Ascending aorta (tissue), 2 donors: ENCODE measurements around the gene PRELP. TPM values are rescaled to one million over a fixed set of nuclear protein-coding genes. Genes with fewer than 3 reads are reported as not detected.

Experiments used
- DNase-seq, 2 donors: peaks; one replicate each; pipeline ENCODE4 v3.0.0-alpha.2; 2019; ENCODE audit warnings: low spot score in 2 of 2
- H3K27ac ChIP-seq, 2 donors: fragments of 200-600 bp; sonication (generic); one replicate each; pipeline ENCODE4 v1.5.1; 2016 to 2017; ENCODE audit warnings: mild to moderate bottlenecking in 1 of 2
- H3K27me3 ChIP-seq: fragments of 200-600 bp; sonication (generic); one replicate; pipeline ENCODE4 v1.5.1; 2017
- H3K36me3 ChIP-seq, 2 donors: fragments of 200-600 bp; sonication (generic); one replicate each; pipeline ENCODE4 v1.5.1; 2016
- H3K4me1 ChIP-seq, 2 donors: fragments of 200-600 bp; sonication (generic); one replicate each; pipeline ENCODE4 v1.5.1; 2016 to 2017; ENCODE audit warnings: mild to moderate bottlenecking in 1 of 2
- H3K4me3 ChIP-seq, 2 donors: fragments of 200-600 bp; sonication (generic); one replicate each; pipeline ENCODE4 v1.5.1; 2016 to 2017; ENCODE audit warnings: mild to moderate bottlenecking in 1 of 2
- H3K9me3 ChIP-seq, 2 donors: fragments of 200-600 bp; sonication (generic); one replicate each; pipeline ENCODE4 v1.5.1; 2016
- CTCF ChIP-seq, 3 experiments: fragments of 200-600 bp in 2 of 3; fragments of 450-650 bp in 1 of 3; sonication (generic) in 2 of 3; IDR thresholded peaks; one replicate each; pipeline ENCODE4 v1.5.1; 2016 to 2019; ENCODE audit warnings: antibody characterized with exemption in 3 of 3, mild to moderate bottlenecking in 1 of 3, moderate library complexity in 1 of 3
- intact Hi-C: fragments of 100-400 bp; cut with DNase I; formaldehyde crosslinking; loops from one replicate; pipeline ENCODE4 v1.15.1; 2023
- total RNA-seq: library from RNA; depleted of rRNA; stranded (reverse); fragments of >200 nt; gene quantifications from one replicate; pipeline ENCODE4 v1.1.0, GENCODE V29; 2016

Gene PRELP
- total RNA-seq, 1 donor from 2014 or later = 142 TPM

GRCh38 chr1:203511513-203511912, 35.9 kb downstream of the PRELP start:
- DNase-seq = no peak
- Histone ChIP-seq H3K9me3 (no peaks in the 10 kb centered on the region), H3K4me1 (peaks cover 3 to 24% of the 10 kb centered on the region in 2 donors), H3K4me3 (no peak overlapping the region), H3K27ac (no peak overlapping the region), H3K36me3 (no peaks in the 10 kb centered on the region), H3K27me3 (no peaks in the 10 kb centered on the region)
- intact Hi-C loops = no loop called here
- no peak for TF ChIP-seq CTCF (IDR thresholded peaks at IDR 0.05)

GRCh38 chr1:203511930-203512329, 36.3 kb downstream of the PRELP start:
- TF ChIP-seq CTCF (IDR thresholded peaks at IDR 0.05) = no peak
- intact Hi-C loops = no loop called here
- Histone ChIP-seq H3K4me3 (no peak overlapping the region), H3K4me1 (peaks cover 3 to 23% of the 10 kb centered on the region in 2 donors), H3K27me3 (no peaks in the 10 kb centered on the region), H3K9me3 (no peaks in the 10 kb centered on the region), H3K27ac (no peak overlapping the region), H3K36me3 (no peaks in the 10 kb centered on the region)
- DNase-seq = no peak

GRCh38 chr1:203512517-203512847, 36.9 kb downstream of the PRELP start:
- Histone ChIP-seq H3K27me3 (no peaks in the 10 kb centered on the region), H3K9me3 (no peaks in the 10 kb centered on the region), H3K4me1 (peaks cover 3 to 18% of the 10 kb centered on the region in 2 donors), H3K4me3 (no peak overlapping the region), H3K36me3 (no peaks in the 10 kb centered on the region), H3K27ac (peak overlapping the region; percentile 9 to 20)
- intact Hi-C loops = no loop called here
- no peak for TF ChIP-seq CTCF (IDR thresholded peaks at IDR 0.05)
- no peak for DNase-seq

GRCh38 chr1:203512848-203513584, 37.4 kb downstream of the PRELP start:
- H3K4me1 ChIP-seq = peaks cover 3 to 14% of the 10 kb centered on the region in 2 donors
- H3K27me3 ChIP-seq = no peaks in the 10 kb centered on the region
- no peaks in the 10 kb centered on the region for H3K9me3 ChIP-seq
- H3K36me3 ChIP-seq = no peaks in the 10 kb centered on the region
- TF ChIP-seq CTCF (IDR thresholded peaks at IDR 0.05) = no peak
- H3K4me3 ChIP-seq = no peak overlapping the region
- peak overlapping the region; percentile 9 to 20 for H3K27ac ChIP-seq
- peak; percentile 58 to 86 for DNase-seq
- intact Hi-C loops = no loop called here

- H3K4me3 ChIP-seq = no peak overlapping the region
- no peak for DNase-seq
- H3K27me3 ChIP-seq = no peaks in the 10 kb centered on the region
- peaks cover 3 to 14% of the 10 kb centered on the region in 2 donors for H3K4me1 ChIP-seq
- intact Hi-C loops = no loop called here
- H3K36me3 ChIP-seq = no peaks in the 10 kb centered on the region
- no peaks in the 10 kb centered on the region for H3K9me3 ChIP-seq
- no peak overlapping the region for H3K27ac ChIP-seq
- TF ChIP-seq CTCF (IDR thresholded peaks at IDR 0.05) = no peak
Measured at GRCh38 chr1:203513585-203514031, 38.0 kb downstream of the PRELP start.
